DMS153 treated with DMSO at 0.1 percent for 48 hours (cell line): ENCODE measurements around the gene CA6.
"Not testable (repeated sequence)": the region's sequence is repeated elsewhere in the genome, so short reads cannot be mapped to it uniquely, and the experiment has no call there.

Experiments used
- DNase-seq: peaks from one replicate; lab custom pipeline; 2025; ENCODE audit not compliant: unreplicated experiment; lab: John Stamatoyannopoulos, UW

The CA6 gene

DNA sequence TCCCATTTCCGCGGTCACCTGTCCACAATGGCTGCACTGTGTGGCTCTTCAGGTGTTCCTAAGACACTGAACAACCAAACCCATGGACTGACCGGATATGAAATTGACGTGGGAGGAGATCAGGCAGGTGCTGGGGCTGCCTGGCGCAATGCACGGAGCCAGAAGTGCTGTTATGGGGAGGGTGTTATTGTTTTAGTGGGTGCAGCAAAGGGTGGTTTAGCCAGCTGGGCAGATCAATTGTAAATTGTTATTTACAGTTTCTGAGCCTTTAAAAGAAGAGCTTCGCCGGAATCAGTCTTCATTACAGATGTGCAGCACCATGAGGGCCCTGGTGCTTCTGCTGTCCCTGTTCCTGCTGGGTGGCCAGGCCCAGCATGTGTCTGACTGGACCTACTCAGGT is at the start of gene CA6:
CA6 (plus strand) TSS at position 301 of the 400 bp plus-strand sequence; CDS start at position 320, 19 bp downstream.
- DNase-seq, result no peak

DNA sequence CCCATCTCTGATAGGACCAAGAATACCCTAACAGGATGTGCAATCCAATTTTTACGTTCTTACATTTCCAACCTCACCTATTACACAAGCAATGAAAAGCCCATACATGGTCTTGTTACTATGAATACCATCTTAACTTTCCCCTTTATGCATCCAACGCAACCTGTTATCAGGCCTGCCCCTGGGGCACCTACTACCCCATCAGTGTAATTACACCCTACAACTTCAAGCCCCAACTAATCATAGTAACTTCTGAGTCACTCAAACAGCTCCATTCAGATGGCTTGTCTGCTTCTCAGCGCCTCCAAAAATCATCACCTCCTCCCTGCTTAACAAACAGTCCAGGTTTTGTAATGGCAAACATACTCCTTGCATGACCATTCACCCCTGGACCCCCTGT is 48.9 kb upstream of the CA6 start:
- DNase-seq, result not testable (repeated sequence)

DNA sequence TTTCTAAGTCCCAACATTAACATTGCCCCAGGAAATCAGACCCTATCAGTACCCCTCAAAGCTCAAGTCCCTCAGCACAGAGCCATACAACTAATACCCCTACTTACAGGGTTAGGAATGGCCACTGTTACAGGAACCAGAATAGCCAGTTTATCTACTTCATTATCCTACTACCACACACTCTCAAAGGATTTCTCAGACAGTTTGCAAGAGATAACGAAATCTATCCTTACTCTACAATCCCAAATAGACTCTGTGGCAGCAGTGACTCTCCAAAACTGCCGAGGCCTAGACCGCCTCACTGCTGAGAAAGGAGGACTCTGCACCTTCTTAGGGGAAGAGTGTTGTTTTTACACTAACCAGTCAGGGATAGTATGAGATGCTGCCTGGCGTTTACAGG is 48.2 kb upstream of the CA6 start:
- not testable (repeated sequence) for DNase-seq

DNA sequence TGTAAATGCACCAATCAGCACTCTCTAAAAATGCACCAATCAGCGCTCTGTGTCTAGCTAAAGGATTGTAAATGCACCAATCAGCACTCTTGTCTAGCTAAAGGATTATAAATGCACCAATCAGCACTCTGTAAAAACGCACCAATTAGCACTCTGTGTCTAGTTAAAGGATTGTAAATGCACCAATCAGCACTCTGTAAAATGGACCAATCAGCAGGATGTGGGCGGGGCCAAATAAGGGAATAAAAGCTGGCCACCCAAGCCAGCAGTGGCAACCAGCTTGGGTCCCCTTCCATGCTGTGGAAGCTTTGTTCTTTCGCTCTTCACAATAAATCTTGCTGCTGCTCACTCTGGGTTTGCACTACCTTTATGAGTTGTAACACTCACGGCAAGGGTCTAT is 47.2 kb upstream of the CA6 start:
- not testable (repeated sequence) for DNase-seq

GRCh38 chr1:8899046-8899445 is 46.6 kb upstream of the CA6 start:
- DNase-seq, result no peak

GRCh38 chr1:8900684-8901083 is 45.0 kb upstream of the CA6 start:
- DNase-seq, result not testable (repeated sequence)

DNA sequence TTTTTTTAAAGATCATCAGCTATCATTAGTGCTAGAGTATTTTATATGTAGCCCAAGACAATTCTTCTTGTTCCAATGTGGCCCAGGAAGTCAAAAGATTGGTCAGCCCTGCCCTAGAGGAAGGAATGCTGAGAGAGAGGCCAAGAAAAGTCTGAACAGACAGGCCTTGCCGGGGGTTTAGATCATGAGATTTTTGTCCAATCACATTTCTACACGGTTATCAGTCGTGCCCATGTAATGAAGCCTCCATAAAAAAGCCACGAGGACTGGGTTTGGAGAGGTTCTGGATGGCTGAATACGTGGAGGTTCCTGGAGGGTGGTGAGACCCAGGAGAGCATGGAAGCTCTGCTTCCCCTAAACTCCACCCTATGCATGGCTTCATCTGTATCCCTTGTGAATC is 42.9 kb upstream of the CA6 start:
- no peak for DNase-seq

DNA sequence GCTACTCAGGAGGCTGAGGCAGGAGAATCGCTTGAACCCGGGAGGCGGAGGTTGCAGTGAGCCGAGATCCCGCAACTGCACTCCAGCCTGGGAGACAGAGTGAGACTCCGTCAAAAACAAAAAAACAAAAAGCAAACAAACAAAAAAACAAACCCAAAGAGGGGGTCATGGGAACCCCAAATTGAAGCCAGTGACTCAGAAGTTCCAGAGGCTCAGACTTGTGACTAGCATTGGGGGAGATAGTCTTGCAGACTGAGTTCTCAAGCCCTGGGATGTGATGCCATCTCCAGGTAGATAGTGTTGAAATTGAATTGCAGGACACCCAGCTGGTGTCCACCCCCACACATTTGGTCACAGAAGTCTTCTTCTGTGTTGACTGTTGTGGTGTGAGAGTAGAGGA is 42.3 kb upstream of the CA6 start:
- DNase-seq, result no peak

GRCh38 chr1:8903908-8904650 is 41.6 kb upstream of the CA6 start:
- no peak for DNase-seq

DNA sequence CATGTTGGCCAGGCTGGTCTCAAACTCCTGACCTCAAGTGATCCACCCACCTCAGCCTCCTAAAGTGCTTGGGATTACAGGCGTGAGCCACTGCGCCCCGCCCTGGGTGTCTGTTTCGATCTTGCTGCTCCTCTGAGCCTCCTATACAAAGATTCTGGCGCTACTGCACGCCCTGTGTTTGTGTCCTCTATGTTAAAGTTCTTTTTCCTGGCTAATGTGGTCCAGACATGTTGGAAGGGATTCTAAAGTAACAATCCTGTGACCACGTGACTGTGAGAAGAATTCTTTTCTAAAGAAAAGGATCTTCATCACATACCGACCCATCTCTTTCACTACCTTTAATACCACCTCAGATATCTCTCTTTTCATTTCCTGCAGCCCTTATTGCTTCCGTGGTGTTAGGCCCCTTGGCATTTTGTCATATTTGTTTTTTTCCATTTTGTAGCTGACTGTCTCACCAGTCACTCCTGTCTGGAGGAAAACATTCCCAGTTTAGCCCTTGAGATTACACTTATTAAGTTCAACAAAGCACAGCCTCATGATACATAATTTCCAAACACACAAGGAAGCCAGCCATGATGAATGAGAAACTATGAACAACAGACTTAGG is 40.0 kb upstream of the CA6 start:
- no peak for DNase-seq

GRCh38 chr1:8908388-8909151 is 37.1 kb upstream of the CA6 start:
- no peak for DNase-seq

GRCh38 chr1:8910331-8910730 is 35.3 kb upstream of the CA6 start:
- no peak for DNase-seq

DNA sequence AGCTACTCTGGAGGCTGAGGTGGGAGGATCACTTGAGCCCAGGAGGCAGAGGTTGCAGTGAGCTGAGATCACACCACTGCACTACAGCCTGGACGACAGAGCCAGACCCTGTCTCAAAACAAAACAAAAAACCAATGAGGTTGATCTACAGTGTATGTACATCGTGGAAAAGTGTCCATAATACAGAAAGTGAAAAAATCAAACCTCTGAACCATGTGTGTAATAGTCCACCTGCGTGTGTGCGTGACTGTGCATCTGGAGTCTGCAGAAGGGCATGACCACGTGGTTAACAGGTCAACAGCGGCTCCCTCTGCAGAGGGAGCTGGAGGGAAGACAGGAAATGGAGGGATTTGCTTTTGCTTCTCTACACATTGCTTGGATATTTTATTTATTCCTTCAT is 34.8 kb upstream of the CA6 start:
- peak; percentile 98 for DNase-seq

GRCh38 chr1:8911416-8912309 is 34.0 kb upstream of the CA6 start:
- peak; percentile 97 for DNase-seq

- no peak for DNase-seq
Observed at GRCh38 chr1:8913457-8913856, 32.2 kb upstream of the CA6 start.

DNA sequence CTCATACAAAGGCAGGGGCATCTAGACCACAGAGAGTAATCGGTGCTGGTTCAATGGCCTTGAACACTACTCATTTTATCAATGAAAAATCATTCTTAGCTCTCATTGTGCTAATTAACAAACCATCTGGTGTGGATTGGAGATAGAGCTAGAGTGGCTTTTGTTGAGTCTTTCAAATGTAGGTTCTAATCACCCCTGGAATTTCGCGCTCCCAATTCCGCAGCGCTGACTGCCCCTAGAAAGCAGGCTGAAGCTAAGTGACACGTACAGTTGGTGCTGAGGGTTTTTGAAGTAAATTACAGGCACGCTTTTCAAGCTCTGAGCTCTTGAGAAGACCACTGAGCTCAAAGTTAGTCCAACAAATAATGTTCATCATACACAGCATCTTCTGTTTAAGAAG is 31.2 kb upstream of the CA6 start:
- DNase-seq, result no peak

DNA sequence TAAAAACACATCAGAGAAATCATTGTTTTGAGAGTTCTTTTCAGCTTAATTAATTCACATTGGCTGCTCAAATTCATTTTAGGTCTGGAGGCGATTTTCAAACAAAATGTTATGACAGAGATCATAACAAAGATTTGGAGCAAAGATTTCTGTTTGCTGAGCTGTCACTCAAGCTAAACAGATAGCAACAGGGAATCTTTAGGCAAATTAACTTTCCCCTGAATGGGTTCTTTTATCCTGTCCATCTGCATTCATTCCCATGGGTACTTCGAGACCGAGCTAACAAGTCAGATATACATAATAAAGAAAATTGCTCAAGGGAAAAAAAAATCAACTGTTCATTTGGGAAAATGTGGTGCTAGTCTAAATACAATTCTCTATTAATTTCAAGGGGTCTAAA is 30.2 kb upstream of the CA6 start:
- no peak for DNase-seq

DNA sequence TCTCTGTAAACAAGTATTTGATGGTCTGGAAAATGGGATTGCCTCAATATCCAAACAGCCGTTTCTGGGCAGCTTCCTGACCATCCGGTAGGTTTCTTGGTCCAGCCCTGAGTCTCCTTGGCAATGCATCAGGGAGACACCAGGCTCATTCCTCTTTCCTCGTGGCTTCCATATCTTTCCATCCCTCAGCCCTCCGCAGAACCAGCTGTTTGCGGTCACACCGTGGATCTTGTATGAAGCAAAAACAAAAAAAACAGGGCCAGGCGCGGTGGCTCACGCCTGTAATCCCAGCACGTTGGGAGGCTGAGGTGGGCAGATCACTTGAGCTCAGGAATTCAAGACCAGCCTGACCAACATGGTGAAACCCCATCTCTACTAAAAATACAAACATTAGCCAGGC is 28.1 kb upstream of the CA6 start:
- DNase-seq, result not testable (repeated sequence)

DNA sequence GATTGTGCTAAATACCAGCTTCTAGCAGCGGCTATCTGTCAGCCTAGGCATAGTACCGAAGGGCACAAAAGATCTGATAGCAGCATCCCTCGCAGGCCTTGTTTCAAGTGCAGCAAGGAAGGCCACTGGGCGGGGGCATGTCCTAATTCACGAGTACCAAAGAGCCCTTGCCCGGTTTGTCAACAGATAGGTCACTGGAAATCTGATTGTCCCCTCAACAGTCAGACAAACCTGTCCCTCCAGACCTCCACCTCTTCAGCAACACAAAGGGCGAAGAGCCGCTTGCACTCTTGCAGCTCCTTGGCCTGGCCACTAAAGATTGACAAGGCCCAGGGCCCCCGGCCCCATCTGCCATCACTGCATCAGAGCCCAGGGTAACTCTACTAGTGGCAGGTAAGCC is 22.7 kb upstream of the CA6 start:
- DNase-seq, result no peak

DNA sequence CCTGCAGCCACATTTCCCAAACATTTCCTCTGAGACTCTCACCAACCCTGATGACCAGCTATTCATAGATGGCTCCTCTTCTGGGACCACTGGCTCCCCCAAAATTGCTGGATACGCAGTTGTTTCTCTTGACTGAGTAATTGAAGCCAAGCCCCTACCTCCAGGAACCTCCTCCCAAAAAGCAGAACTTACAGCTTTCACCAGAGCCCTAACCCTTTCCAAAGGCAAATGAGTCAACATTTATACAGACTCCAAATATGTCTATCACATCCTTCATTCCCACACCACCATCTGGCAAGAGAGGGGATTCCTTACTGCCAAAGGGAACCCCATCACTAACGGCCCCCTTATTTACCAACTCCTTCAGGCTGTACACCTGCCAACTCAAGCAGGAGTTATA is 20.3 kb upstream of the CA6 start:
- DNase-seq, result no peak

DNA sequence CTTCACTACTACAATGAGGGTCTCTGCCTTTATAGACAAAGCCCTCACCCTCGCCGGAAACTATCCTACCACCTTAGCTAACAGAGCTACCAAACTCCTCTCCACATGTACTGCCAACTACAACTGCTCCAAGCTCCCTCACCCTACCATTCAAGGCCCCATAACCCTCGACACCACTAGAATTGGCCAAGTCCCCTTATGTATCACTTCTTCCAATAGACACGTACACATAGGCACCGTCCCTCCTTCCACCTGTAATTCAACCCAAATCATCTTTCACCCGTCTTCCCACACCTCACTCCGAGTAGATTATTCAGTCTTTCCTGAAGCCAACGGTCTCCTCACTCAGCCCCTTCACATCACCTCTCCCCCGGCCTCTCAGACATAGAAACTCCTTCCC is 19.7 kb upstream of the CA6 start:
- no peak for DNase-seq
